ENCODE data around the gene SPDEF.

Gene SPDEF

GRCh38 chr6:34589140-34589539 lies 33.0 kb upstream of the SPDEF start:
- TF ChIP-seq ZBTB7A (IDR thresholded peaks at IDR 0.05; ENCODE audit: low read depth) (no peak), EGR1 (IDR thresholded peaks at IDR 0.05) (no peak), CREB1 (IDR thresholded peaks at IDR 0.05; ENCODE audit: low read depth) (no peak), FOXM1 (IDR thresholded peaks at IDR 0.05; ENCODE audit: borderline replicate concordance, low read depth) (no peak), TAF1 (IDR thresholded peaks at IDR 0.05; ENCODE audit: low read depth) (no peak), TEAD4 (IDR thresholded peaks at IDR 0.05) (no peak)

GRCh38 chr6:34587851-34588250 lies 31.7 kb upstream of the SPDEF start:
- TF ChIP-seq CEBPB (IDR thresholded peaks at IDR 0.05): no peak
- no peak for TF ChIP-seq TAF1 (IDR thresholded peaks at IDR 0.05; ENCODE audit: low read depth)
- no peak for TF ChIP-seq NFIC (IDR thresholded peaks at IDR 0.05)
- no peak for TF ChIP-seq EGR1 (IDR thresholded peaks at IDR 0.05)
- TF ChIP-seq TCF12 (IDR thresholded peaks at IDR 0.05; ENCODE audit: low read depth): no peak
- TF ChIP-seq, protein P1, sequence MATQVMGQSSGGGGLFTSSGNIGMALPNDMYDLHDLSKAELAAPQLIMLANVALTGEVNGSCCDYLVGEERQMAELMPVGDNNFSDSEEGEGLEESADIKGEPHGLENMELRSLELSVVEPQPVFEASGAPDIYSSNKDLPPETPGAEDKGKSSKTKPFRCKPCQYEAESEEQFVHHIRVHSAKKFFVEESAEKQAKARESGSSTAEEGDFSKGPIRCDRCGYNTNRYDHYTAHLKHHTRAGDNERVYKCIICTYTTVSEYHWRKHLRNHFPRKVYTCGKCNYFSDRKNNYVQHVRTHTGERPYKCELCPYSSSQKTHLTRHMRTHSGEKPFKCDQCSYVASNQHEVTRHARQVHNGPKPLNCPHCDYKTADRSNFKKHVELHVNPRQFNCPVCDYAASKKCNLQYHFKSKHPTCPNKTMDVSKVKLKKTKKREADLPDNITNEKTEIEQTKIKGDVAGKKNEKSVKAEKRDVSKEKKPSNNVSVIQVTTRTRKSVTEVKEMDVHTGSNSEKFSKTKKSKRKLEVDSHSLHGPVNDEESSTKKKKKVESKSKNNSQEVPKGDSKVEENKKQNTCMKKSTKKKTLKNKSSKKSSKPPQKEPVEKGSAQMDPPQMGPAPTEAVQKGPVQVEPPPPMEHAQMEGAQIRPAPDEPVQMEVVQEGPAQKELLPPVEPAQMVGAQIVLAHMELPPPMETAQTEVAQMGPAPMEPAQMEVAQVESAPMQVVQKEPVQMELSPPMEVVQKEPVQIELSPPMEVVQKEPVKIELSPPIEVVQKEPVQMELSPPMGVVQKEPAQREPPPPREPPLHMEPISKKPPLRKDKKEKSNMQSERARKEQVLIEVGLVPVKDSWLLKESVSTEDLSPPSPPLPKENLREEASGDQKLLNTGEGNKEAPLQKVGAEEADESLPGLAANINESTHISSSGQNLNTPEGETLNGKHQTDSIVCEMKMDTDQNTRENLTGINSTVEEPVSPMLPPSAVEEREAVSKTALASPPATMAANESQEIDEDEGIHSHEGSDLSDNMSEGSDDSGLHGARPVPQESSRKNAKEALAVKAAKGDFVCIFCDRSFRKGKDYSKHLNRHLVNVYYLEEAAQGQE (IDR thresholded peaks at IDR 0.05; ENCODE audit: low read depth): no peak
- TF ChIP-seq, protein P2, sequence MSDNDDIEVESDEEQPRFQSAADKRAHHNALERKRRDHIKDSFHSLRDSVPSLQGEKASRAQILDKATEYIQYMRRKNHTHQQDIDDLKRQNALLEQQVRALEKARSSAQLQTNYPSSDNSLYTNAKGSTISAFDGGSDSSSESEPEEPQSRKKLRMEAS (IDR thresholded peaks at IDR 0.05): no peak
- no peak for TF ChIP-seq EP300 (IDR thresholded peaks at IDR 0.05; ENCODE audit: borderline replicate concordance)
- TF ChIP-seq TEAD4 (IDR thresholded peaks at IDR 0.05): no peak
- no peak for TF ChIP-seq ZBTB7A (IDR thresholded peaks at IDR 0.05; ENCODE audit: low read depth)

- TF ChIP-seq YY1 (IDR thresholded peaks at IDR 0.05; ENCODE audit: low read depth) (0 out of 2 replicates have a peak, but pooled peaks have one; percentile 25), EP300 (IDR thresholded peaks at IDR 0.05; ENCODE audit: borderline replicate concordance) (peak; percentile 26; the same call in 1 of the 2 replicates), TEAD4 (IDR thresholded peaks at IDR 0.05) (peak; percentile 43; the same call in 1 of the 2 replicates), NFIC (IDR thresholded peaks at IDR 0.05) (peak; percentile 56), FOXM1 (IDR thresholded peaks at IDR 0.05; ENCODE audit: borderline replicate concordance, low read depth) (no peak), TCF12 (IDR thresholded peaks at IDR 0.05; ENCODE audit: low read depth) (peak; percentile 69)
Observed at GRCh38 chr6:34587325-34587724, 31.2 kb upstream of the SPDEF start.

- TF ChIP-seq, protein P3, sequence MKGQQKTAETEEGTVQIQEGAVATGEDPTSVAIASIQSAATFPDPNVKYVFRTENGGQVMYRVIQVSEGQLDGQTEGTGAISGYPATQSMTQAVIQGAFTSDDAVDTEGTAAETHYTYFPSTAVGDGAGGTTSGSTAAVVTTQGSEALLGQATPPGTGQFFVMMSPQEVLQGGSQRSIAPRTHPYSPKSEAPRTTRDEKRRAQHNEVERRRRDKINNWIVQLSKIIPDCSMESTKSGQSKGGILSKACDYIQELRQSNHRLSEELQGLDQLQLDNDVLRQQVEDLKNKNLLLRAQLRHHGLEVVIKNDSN (IDR thresholded peaks at IDR 0.05): no peak
- TF ChIP-seq, protein P2 (IDR thresholded peaks at IDR 0.05): no peak
- no peak for TF ChIP-seq FOXM1 (IDR thresholded peaks at IDR 0.05; ENCODE audit: borderline replicate concordance, low read depth)
- TF ChIP-seq RAD21 (IDR thresholded peaks at IDR 0.05; ENCODE audit: low read depth): no peak
- peak; percentile 53 for TF ChIP-seq NFIC (IDR thresholded peaks at IDR 0.05)
- TF ChIP-seq EP300 (IDR thresholded peaks at IDR 0.05; ENCODE audit: borderline replicate concordance): peak; percentile 68
- peak; percentile 70 for TF ChIP-seq TCF12 (IDR thresholded peaks at IDR 0.05; ENCODE audit: low read depth)
Observed at GRCh38 chr6:34586327-34587040, 30.4 kb upstream of the SPDEF start.

GRCh38 chr6:34585512-34586061 lies 29.5 kb upstream of the SPDEF start:
- TF ChIP-seq EGR1 (IDR thresholded peaks at IDR 0.05): no peak

GRCh38 chr6:34585108-34585507 lies 29.0 kb upstream of the SPDEF start:
- no peak for TF ChIP-seq TAF1 (IDR thresholded peaks at IDR 0.05; ENCODE audit: low read depth)
- TF ChIP-seq ZBTB7A (IDR thresholded peaks at IDR 0.05; ENCODE audit: low read depth): no peak
- TF ChIP-seq RAD21 (IDR thresholded peaks at IDR 0.05; ENCODE audit: low read depth): no peak
- TF ChIP-seq NFIC (IDR thresholded peaks at IDR 0.05): no peak
- TF ChIP-seq, protein P3 (IDR thresholded peaks at IDR 0.05): no peak
- no peak for TF ChIP-seq TEAD4 (IDR thresholded peaks at IDR 0.05)
- TF ChIP-seq TCF12 (IDR thresholded peaks at IDR 0.05; ENCODE audit: low read depth): no peak
- no peak for TF ChIP-seq CREB1 (IDR thresholded peaks at IDR 0.05; ENCODE audit: low read depth)
- no peak for TF ChIP-seq EP300 (IDR thresholded peaks at IDR 0.05; ENCODE audit: borderline replicate concordance)
- no peak for TF ChIP-seq FOXM1 (IDR thresholded peaks at IDR 0.05; ENCODE audit: borderline replicate concordance, low read depth)
- no peak for TF ChIP-seq EGR1 (IDR thresholded peaks at IDR 0.05)
- TF ChIP-seq YY1 (IDR thresholded peaks at IDR 0.05; ENCODE audit: low read depth): no peak
- TF ChIP-seq, protein P2 (IDR thresholded peaks at IDR 0.05): no peak
- no peak for TF ChIP-seq CEBPB (IDR thresholded peaks at IDR 0.05)
- TF ChIP-seq, protein P1 (IDR thresholded peaks at IDR 0.05; ENCODE audit: low read depth): no peak
